HG03442 (cell line): ENCODE data around the gene FBLN1.
"Not testable (repeated sequence)": the region's sequence is repeated elsewhere in the genome, so short reads cannot be mapped to it uniquely, and the experiment has no call there.

Experiments used
- ATAC-seq: cut with Tn5 transposase; IDR thresholded peaks from one replicate; pipeline ENCODE4 v1.9.1; 2021; ENCODE audit warnings: mild to moderate bottlenecking, moderate library complexity; ENCODE audit not compliant: unreplicated experiment

The FBLN1 gene

GRCh38 chr22:45502215-45503049, at the start of gene FBLN1:
Gene FBLN1 (plus strand): TSS chr22:45502883. CDS start chr22:45502986, 103 bp downstream.
- no peak for ATAC-seq

- ATAC-seq = no peak
These were observed 48.9 kb upstream of the FBLN1 start for GRCh38 chr22:45453764-45454163.

- ATAC-seq = no peak
These were observed 48.4 kb upstream of the FBLN1 start for GRCh38 chr22:45454275-45454674.

- ATAC-seq = no peak
These were observed 47.5 kb upstream of the FBLN1 start for GRCh38 chr22:45455212-45455611.

GRCh38 chr22:45455621-45456020, 47.1 kb upstream of the FBLN1 start:
- ATAC-seq = no peak

- ATAC-seq = no peak
These were observed 45.9 kb upstream of the FBLN1 start for GRCh38 chr22:45456811-45457210.

- ATAC-seq = no peak
These were observed 44.2 kb upstream of the FBLN1 start for GRCh38 chr22:45458532-45458931.

- ATAC-seq = no peak
These were observed 43.4 kb upstream of the FBLN1 start for GRCh38 chr22:45459235-45459634.

- ATAC-seq = no peak
These were observed 42.2 kb upstream of the FBLN1 start for GRCh38 chr22:45460288-45461109.

- no peak for ATAC-seq
These were observed 40.5 kb upstream of the FBLN1 start for GRCh38 chr22:45462034-45462655.

- ATAC-seq = not testable (repeated sequence)
These were observed 39.0 kb upstream of the FBLN1 start for GRCh38 chr22:45463691-45464090.

GRCh38 chr22:45465633-45466032, 37.0 kb upstream of the FBLN1 start:
- no peak for ATAC-seq

GRCh38 chr22:45468872-45469271, 33.8 kb upstream of the FBLN1 start:
- ATAC-seq = no peak

GRCh38 chr22:45469281-45470073, 33.2 kb upstream of the FBLN1 start:
- no peak for ATAC-seq

GRCh38 chr22:45470871-45471270, 31.8 kb upstream of the FBLN1 start:
- no peak for ATAC-seq

GRCh38 chr22:45472426-45472825, 30.3 kb upstream of the FBLN1 start:
- ATAC-seq = no peak

- no peak for ATAC-seq
These were observed 29.0 kb upstream of the FBLN1 start for GRCh38 chr22:45473626-45474237.

GRCh38 chr22:45475063-45475747, 27.5 kb upstream of the FBLN1 start:
- no peak for ATAC-seq

GRCh38 chr22:45475851-45476514, 26.7 kb upstream of the FBLN1 start:
- ATAC-seq = no peak
